Left ventricle myocardium inferior (tissue), 1 donor: Measurements from ENCODE around the gene ANO10. TPM values are rescaled to one million over a fixed set of nuclear protein-coding genes. Genes with fewer than 3 reads are reported as not detected.

Experiments
- DNase-seq: peaks from one replicate; pipeline ENCODE4 v3.0.0-alpha.2; 2020
- H3K27ac ChIP-seq: fragments of 200-600 bp; replicated peaks from 2 replicates; pipeline ENCODE4 v1.8.0; 2021
- H3K27me3 ChIP-seq: fragments of 200-600 bp; 2 replicates; pipeline ENCODE4 v1.8.0; 2021; ENCODE audit warnings: low read depth
- H3K36me3 ChIP-seq: fragments of 200-600 bp; 2 replicates; pipeline ENCODE4 v1.8.0; 2021
- H3K4me1 ChIP-seq: fragments of 200-600 bp; 2 replicates; pipeline ENCODE4 v1.8.0; 2021
- H3K4me3 ChIP-seq: fragments of 200-600 bp; 2 replicates; pipeline ENCODE4 v1.8.0; 2021; ENCODE audit warnings: mild to moderate bottlenecking, moderate library complexity
- H3K9me3 ChIP-seq: fragments of 200-600 bp; replicated peaks from 2 replicates; pipeline ENCODE4 v1.8.0; 2021
- intact Hi-C: fragments of 100-400 bp; cut with micrococcal nuclease; formaldehyde crosslinking; loops from one replicate; pipeline ENCODE4 v1.11.0; 2022
- total RNA-seq: library from RNA; stranded (reverse); fragmentation: NEBNext Ultra II Directional; extraction: Animal tissue kit (Norgen Biotek cat#: 25700); gene quantifications from one replicate; pipeline ENCODE4 v1.2.1, GENCODE V29; 2021
- TF ChIP-seq, protein P1 (sequence below): fragments of 200-600 bp; IDR thresholded peaks from 2 replicates; pipeline ENCODE4 v1.8.0; 2021; ENCODE audit warnings: antibody characterized with exemption, mild to moderate bottlenecking, borderline replicate concordance
- donor health status: DM: no; HTN: yes; CAD: no; lungs with severe emphysema.

Gene ANO10
- total RNA-seq, 1 donor from 2014 or later = 12.6 TPM

DNA sequence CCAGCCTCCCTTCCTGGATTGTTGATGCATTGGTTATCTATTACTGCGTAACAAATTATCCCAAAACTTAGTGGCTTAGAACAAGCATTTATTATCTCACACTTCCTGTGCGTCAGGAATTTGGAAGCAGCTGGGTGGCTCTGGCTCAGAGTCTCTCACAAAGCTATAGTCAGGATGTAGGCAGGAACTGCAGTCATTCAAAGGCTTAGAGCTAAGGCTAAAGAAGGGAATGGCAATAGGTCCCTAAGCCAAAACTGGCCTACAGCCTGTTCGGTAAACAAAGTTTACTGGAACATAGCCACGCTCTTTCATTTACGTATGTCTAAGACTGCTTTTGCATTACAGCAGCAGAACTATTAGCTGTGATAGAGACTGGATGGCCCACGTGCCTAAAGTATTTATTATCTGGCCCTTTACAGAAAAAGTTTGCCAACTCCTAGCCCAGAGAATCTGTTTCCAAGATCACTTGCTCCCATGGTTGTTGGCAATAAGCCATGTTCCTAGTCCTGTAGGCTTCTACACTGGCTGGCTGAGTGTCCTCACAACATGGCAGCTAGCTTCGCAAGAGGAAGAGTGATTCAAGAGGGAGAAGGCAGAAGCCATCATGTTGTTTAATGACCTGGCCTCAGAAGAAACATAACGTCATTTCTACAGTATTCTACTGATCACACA is 203.1 kb downstream of the ANO10 start:
- Histone ChIP-seq H3K4me3 (no peak overlapping the region), H3K27me3 (no peaks in the 10 kb centered on the region), H3K9me3 (no peaks in the 10 kb centered on the region), H3K4me1 (peaks cover 40% of the 10 kb centered on the region), H3K27ac (peak overlapping the region; percentile 61), H3K36me3 (no peaks in the 10 kb centered on the region)
- TF ChIP-seq, protein P1, sequence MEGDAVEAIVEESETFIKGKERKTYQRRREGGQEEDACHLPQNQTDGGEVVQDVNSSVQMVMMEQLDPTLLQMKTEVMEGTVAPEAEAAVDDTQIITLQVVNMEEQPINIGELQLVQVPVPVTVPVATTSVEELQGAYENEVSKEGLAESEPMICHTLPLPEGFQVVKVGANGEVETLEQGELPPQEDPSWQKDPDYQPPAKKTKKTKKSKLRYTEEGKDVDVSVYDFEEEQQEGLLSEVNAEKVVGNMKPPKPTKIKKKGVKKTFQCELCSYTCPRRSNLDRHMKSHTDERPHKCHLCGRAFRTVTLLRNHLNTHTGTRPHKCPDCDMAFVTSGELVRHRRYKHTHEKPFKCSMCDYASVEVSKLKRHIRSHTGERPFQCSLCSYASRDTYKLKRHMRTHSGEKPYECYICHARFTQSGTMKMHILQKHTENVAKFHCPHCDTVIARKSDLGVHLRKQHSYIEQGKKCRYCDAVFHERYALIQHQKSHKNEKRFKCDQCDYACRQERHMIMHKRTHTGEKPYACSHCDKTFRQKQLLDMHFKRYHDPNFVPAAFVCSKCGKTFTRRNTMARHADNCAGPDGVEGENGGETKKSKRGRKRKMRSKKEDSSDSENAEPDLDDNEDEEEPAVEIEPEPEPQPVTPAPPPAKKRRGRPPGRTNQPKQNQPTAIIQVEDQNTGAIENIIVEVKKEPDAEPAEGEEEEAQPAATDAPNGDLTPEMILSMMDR = no peak
- no peak for DNase-seq
- intact Hi-C loops = no loop called here

- no peaks in the 10 kb centered on the region for H3K27me3 ChIP-seq
- H3K36me3 ChIP-seq = no peaks in the 10 kb centered on the region
- no peak for DNase-seq
- H3K9me3 ChIP-seq = no peaks in the 10 kb centered on the region
- peaks cover 29% of the 10 kb centered on the region for H3K4me1 ChIP-seq
- no peak overlapping the region for H3K27ac ChIP-seq
- intact Hi-C loops = no loop called here
- no peak overlapping the region for H3K4me3 ChIP-seq
- TF ChIP-seq, protein P1 = no peak
These were observed 204.7 kb downstream of the ANO10 start for GRCh38 chr3:43417133-43417532.

DNA sequence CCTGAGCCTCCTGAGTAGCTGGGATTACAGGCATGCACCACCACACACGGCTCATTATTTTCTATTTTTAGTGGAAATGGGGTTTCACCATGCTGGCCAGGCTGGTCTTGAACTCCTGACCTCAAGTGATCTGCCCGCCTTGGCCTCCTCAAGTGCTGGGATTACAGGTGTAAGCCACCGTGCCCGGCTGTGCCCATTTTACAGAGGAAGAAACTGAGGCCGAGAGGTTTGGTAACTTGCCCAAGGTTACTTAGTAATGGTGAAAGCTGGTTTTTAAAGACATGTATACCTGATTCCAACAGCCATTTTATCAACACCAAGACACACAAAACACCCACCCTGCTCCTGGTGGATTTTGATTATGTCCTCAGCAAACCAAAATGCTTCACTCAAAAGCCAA is 206.7 kb downstream of the ANO10 start:
- intact Hi-C loops = no loop called here
- H3K27ac ChIP-seq = no peak overlapping the region
- TF ChIP-seq, protein P1 = no peak

DNA sequence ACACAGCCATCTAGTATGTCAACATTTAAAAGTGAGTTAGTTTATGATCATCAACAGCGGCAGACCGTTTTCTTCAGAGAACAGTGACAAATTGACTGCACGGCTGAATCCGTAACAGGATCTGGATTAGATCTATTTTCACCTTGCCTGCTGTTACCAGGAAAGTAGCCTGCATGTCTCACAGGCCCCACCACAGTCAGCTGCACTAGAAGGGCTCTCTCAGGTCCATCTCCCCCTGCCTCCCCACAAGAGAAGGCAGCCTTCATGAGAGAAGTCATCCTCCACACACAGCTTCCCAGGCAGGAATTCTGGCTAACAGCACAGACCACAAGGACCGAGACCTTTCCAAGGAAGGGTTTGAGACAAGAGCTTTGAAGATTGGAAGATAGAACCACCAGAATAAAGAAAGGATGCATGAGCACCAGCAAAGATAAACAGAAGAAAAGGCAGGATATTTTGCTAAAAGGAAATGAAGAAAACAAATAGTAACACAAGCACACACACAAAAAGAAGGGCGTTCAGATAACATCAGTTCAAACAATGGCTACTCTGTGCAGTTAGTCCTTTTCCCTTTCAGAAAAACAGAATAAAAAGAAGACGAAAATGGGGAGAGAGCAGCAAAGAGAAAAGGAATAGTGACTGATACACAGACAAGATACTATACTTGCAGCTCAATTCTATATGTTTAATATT is 208.0 kb downstream of the ANO10 start:
- no peaks in the 10 kb centered on the region for H3K36me3 ChIP-seq
- H3K27ac ChIP-seq = no peak overlapping the region
- intact Hi-C loops = no loop called here
- DNase-seq = no peak
- TF ChIP-seq, protein P1 = no peak
- H3K4me1 ChIP-seq = peaks cover 30% of the 10 kb centered on the region
- no peaks in the 10 kb centered on the region for H3K9me3 ChIP-seq
- H3K27me3 ChIP-seq = no peaks in the 10 kb centered on the region
- H3K4me3 ChIP-seq = no peak overlapping the region

More for the DNA sequence above, 206.7 kb downstream of the ANO10 start:
- Histone ChIP-seq H3K4me3 (no peak overlapping the region), H3K4me1 (peaks cover 38% of the 10 kb centered on the region), H3K9me3 (no peaks in the 10 kb centered on the region), H3K36me3 (no peaks in the 10 kb centered on the region), H3K27me3 (no peaks in the 10 kb centered on the region)
- no peak for DNase-seq

DNA sequence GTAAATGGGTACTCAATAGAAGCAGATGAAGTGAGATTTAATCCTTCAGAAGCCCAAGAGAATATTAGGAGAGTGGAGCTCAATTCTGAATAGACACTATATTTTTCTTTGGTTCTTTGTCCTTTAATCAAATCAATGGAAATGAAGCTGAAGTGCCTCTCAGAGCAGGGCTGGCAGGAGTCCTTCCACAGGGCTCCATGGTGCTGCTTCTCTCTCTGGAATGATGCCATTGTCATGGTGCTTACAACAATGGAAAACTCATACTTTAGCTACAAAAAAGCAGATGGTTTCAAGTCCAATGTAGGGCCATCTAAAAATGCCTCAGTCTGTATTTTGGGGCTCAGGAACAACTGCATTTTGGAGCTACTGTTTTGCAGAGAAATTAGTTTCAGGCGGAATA is 210.4 kb downstream of the ANO10 start:
- TF ChIP-seq, protein P1 = no peak
- H3K36me3 ChIP-seq = no peaks in the 10 kb centered on the region
- no peaks in the 10 kb centered on the region for H3K9me3 ChIP-seq
- DNase-seq = no peak
- no peak overlapping the region for H3K27ac ChIP-seq
- intact Hi-C loops = no loop called here
- H3K4me1 ChIP-seq = peaks cover 28% of the 10 kb centered on the region
- no peak overlapping the region for H3K4me3 ChIP-seq
- no peaks in the 10 kb centered on the region for H3K27me3 ChIP-seq
